ENCODE measurements around the gene WWC1.
"Not testable (repeated sequence)": the region's sequence is repeated elsewhere in the genome, so short reads cannot be mapped to it uniquely, and the experiment has no call there.

WWC1 gene

GRCh38 chr5:168415971-168416370 is 124.5 kb downstream of the WWC1 start:
- no peak for DNase-seq

GRCh38 chr5:168417731-168418429 is 126.4 kb downstream of the WWC1 start:
- no peak for DNase-seq

DNA sequence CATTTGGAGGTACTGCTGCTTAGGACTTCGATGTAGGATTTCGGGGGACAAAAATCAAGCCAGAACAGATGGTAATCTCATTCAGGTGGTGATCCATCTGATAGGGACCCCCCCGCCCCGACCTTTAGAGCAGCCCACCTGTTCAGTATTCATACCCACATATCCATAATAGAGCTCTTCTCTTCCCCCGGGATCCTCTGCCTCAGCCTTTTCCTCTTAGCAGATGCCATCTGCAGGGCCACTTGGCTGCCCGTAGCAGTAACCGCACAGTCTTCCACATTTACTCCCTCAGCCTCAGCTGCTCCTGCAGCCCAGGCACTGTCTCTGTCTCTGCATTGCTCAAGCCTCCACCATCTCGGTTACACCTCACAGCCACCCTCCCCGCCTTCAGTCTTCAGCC is 129.0 kb downstream of the WWC1 start:
- no peak for DNase-seq

- DNase-seq, result no peak
Measured at GRCh38 chr5:168422431-168422830, 131.0 kb downstream of the WWC1 start.

GRCh38 chr5:168423478-168423877 is 132.0 kb downstream of the WWC1 start:
- no peak for DNase-seq

DNA sequence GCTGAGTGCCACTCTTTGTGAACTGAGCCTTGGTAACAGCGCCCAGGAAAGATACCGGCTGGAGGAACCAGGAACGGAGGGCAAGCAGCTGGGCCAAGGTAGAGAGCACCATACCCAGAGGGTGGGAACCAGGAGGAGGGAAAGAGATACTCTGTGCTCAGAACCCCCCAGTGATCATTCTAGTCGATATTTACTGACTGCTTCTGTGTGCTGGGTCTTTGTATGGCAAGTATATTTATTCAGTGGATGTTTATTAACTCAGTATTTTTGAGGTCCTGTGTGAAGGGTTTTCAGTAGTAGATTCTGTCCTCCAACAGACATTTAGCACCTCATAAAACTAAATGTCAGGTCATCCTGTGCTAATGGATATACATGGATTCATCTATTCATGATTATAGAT is 132.5 kb downstream of the WWC1 start:
- DNase-seq, result no peak

DNA sequence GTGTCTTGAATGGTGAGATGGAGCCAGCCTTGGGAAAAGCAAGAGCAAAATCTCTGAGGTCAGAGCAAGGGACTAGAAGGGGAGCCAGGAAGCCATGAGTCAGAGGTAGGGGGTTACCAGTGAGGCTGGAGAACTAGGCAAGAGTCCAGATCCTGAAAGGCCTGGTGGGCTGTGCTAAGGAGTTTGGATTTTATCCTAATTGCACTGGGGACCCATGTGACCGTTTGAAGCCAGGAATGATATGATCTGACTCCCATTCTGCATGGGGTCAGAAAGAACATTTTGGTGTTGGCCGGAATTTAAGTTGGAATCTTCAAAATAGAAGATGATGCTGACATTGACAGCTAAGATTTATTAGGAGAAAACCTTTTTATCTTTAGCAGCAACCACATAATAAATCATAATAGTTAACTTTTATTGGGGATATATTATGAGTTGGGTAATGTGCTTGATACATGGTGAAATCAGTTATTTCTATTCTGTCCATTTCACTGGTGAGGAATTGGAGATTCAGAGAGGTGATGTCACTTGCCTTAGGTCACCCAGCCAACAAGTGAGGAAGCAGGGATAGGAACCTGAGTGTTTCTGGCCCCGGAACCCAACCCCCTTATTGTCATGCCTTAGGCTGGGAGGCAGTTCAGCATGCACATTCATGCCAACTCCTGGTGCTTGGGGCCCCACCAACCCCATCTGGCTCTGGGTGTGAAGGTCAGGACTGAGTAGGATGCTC is 133.3 kb downstream of the WWC1 start:
- DNase-seq, result no peak

DNA sequence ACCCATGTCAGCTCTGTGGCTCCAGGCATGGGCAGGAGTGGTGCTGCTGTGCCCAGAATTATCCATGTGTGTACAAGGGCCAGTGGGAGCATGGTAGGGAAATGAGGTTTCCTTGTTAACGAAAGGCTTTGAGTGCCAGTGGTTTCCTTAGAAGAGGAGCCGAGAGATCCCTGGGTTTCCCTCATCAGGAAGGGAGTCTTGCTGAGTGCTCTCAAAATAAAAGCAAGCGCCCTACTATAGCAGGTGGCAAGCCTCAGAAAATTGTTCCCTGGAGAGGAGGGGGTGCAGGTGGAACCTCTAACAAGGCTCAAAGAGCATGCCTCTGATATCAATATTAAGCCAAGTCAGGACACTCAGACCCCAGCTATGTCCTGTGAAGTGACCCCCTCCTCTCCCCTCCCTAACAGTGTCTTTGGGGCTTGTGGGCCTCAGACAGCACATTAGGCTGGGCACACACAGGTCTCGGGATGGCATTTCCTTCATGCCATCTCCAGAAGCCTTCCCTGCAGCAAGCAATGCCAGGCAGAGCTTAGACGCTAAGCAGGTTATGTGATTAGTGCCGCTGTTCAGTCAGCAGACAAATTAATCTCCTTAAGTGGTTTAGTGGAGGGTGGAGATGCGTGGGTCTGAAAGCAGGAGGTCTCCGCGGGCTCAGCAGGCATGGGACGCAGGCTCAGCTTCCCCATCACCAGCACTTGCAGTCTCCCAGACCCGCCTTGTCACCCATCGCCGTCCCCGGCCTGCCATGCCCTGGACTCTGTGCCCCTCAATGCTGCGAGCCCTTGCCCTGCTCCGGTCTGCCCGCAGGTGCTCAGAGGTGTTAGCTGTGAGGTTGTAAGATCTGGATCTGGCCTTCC is 134.8 kb downstream of the WWC1 start:
- no peak for DNase-seq

- no peak for DNase-seq
Measured at GRCh38 chr5:168426864-168427172, 135.4 kb downstream of the WWC1 start.

DNA sequence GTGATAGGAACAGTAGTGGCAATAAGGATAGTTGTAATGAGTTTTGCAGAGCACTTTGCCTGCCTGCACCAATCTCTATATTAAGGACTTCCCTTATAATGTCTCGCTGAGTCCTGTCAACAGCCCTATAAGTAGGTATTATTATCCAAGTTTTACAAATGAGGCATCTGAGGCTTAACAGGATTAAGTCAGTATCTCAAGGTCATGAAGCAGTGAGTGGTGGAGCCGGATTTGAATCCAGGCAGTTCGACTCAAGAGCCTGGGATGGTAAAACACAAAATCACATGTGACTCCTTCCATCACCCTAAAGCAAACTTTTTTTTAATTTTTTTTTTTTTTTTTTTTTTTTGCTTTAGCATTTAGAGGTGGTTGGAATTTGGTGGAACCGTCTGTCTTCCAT is 135.8 kb downstream of the WWC1 start:
- DNase-seq, result no peak

GRCh38 chr5:168428552-168428951 is 137.1 kb downstream of the WWC1 start:
- DNase-seq, result no peak

- DNase-seq, result no peak
Measured at GRCh38 chr5:168430296-168430695, 138.9 kb downstream of the WWC1 start.

DNA sequence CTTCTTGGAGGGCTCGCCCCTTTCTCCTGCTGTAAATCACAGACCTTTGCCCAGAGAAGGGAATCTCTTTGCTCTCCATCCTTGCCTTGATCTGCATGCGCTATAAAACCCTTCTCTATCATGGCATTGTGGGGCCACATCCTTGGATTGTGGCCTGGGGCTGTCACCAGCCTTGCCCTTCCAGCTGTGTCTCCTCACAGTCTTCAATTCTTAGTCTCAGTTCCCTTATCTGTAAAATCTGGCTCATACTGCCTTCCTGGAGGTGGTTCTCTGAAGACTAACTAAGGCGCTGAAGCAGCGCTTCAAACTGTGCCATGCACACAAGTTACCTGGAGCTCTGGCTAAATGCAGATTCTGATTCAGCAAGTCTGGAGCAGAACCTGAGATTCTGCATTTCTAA is 141.5 kb downstream of the WWC1 start:
- DNase-seq, result no peak

DNA sequence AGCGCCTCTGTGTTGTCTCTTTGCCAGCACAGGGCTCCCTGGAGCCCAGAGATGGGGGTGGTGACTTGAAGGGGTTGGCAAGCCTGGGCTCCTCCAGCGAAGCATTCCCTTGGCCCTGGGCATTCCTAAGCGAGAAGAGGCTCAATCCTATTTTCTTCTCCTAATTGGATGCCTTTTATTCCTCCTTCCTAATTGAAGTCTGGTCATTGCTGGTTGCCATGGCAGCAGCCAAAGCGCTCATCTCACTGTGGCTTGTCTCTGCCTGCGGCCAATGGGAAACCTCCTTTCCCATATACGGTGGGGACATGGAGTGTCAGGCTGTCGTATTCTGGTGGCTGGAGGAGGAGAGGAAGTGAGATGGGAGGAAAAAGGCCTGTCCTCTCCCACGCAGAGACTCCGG is 142.6 kb downstream of the WWC1 start:
- DNase-seq, result no peak

DNA sequence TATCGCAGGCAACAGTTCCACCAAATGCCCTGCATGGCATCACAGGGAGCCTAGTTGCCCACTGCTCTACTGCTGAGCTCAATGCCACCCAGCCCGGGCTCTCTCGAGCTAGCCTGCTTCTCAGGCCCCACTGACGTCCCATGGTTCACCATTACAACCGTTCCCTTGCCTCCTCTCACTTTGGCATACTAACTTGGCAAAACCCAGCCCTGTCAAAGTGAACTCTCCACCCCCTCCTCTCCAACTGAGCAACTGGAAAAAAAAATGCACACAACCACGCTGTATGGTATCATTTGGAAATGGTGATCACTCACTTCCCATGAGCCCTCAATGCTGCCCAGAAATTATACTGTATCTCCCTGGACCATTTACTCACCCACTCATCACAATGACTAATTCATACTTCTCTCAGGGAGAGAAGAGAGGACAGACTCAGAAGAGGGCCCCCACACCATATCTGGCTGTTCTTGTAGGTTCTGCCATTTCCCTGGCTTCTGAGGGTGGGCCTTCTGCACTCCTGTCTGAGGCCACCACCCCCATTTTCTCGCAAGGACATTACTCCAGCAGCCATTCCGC is 143.4 kb downstream of the WWC1 start:
- DNase-seq, result no peak

- DNase-seq, result not testable (repeated sequence)
Measured at GRCh38 chr5:168435340-168435739, 143.9 kb downstream of the WWC1 start.

- DNase-seq, result no peak
Measured at GRCh38 chr5:168438349-168438748, 146.9 kb downstream of the WWC1 start.

DNA sequence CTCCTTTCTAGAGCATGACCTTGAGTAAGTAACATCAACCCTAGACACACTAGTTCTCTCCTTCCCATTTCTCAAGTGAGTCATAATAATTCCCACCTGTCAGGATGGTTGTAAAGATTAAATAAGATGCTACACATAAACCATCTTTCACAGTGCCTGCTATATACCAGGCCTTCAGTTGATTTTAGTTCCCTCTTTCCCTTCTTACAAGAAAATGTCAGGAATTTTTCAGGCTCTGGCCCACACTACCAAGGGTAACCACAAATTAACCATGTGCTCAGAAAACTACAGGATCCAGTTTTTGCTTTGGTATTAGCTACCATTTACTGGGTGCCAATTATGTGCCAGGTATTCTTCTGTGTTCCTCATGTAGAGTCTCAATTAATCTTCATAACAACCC is 152.1 kb downstream of the WWC1 start:
- DNase-seq, result no peak

GRCh38 chr5:168443950-168444700 is 152.7 kb downstream of the WWC1 start:
- DNase-seq, result no peak

DNA sequence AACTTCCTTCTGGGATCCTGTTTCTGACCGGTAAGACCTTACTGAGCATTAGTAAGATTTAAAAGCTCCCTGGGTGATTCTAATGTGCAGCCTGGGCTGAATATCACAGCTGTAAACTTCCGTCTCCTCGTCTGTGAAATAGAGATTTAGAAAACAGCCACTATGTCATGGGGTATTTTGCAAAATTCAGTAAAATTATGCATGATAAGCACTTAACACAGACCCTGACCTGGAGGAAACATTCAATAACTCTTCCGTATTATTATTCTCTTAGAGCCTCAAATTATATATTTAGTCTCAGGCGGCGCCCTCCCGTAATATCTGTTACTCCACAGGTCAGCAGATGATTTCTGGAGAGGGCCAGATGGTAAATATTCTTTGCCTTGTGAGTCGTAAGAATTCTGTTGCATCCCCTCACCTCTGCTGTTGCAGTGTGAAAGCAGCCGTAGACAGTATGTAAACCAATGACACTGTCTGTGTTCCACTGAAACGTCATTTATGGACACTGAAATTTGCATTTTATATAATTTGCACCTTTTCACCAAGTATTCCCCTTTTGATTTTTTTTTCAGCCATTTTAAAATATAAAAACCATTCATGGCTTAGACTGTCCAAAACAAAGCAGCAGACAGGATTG is 155.7 kb downstream of the WWC1 start:
- no peak for DNase-seq

DNA sequence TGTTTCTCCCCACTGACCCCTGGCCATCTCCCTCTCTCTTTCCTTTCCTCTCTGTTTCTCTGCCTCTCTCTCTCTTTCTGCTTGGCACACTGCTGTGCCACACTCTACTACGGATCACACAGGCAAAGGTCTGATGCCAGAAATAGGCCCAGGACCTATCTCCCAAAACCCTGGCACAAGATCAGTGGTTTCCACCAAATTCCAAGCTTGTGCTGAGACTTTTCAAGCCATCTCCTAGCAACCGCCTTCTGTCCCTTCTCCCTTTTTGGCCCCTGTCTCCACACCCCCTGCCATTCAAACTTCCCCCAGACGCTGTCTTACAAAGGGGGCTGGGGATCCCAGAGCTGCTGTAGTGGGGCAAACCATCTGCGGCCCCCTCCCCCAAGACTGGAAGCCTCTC is 156.4 kb downstream of the WWC1 start:
- no peak for DNase-seq

- no peak for DNase-seq
Measured at GRCh38 chr5:168449166-168449565, 157.7 kb downstream of the WWC1 start.

Measured in inflammatory macrophage (primary cell).